K562 (cell line): Measurements from ENCODE around the gene MPZL1. TPM values are rescaled to one million over a fixed set of nuclear protein-coding genes. Genes with fewer than 3 reads are reported as not detected.

Experiments
- CEBPB ChIP-seq: fragments of 450-650 bp; IDR thresholded peaks from 2 replicates; pipeline ENCODE4 v1.6.1; 2016; ENCODE audit warnings: missing genetic modification characterization, missing compliant biosample characterization
- CREB5 ChIP-seq: fragments of 250-450 bp; sonication (Bioruptor Pico); IDR thresholded peaks from 2 replicates; pipeline ENCODE4 v1.5.0; 2020; ENCODE audit warnings: mild to moderate bottlenecking
- CREM ChIP-seq: IDR thresholded peaks from 2 replicates; pipeline ENCODE4 v1.6.1; 2014; ENCODE audit warnings: antibody characterized with exemption, low read depth
- ESRRA ChIP-seq: fragments of 450-650 bp; IDR thresholded peaks from 2 replicates; pipeline ENCODE4 v1.6.1; 2014; ENCODE audit warnings: low read depth, mild to moderate bottlenecking, moderate library complexity, borderline replicate concordance
- ETV1 ChIP-seq: fragments of 450-650 bp; conservative IDR thresholded peaks from 2 replicates; pipeline ENCODE4 v1.6.1; 2016; ENCODE audit warnings: missing genetic modification characterization, control low read depth, low read depth, missing compliant biosample characterization
- EWSR1 ChIP-seq: fragments of 450-650 bp; IDR thresholded peaks from 2 replicates; pipeline ENCODE4 v1.6.1; 2018; ENCODE audit warnings: borderline replicate concordance, mild to moderate bottlenecking, low read depth, moderate library complexity; ENCODE audit not compliant: partially characterized antibody
- FOXO4 ChIP-seq: fragments of 450-650 bp; formaldehyde crosslinking; IDR thresholded peaks from 2 replicates; pipeline ENCODE4 v1.4.0; 2020; ENCODE audit warnings: mild to moderate bottlenecking, moderate library complexity
- HDAC2 ChIP-seq: fragments of 450-650 bp; IDR thresholded peaks from 2 replicates; pipeline ENCODE4 v1.6.1; 2016; ENCODE audit warnings: mild to moderate bottlenecking
- HMBOX1 ChIP-seq: sonication (generic); IDR thresholded peaks from 2 replicates; pipeline ENCODE4 v1.6.1; 2016
- ID3 ChIP-seq, 2 experiments: fragments of 250-450 bp in 1 of 2; fragments of 450-650 bp in 1 of 2; sonication (Bioruptor Pico) in 1 of 2; IDR thresholded peaks; 2 replicates each; pipeline versions ENCODE4 v1.6.1 to v1.8.0; 2016 to 2021; ENCODE audit warnings: mild to moderate bottlenecking in 2 of 2, moderate library complexity in 2 of 2, missing compliant biosample characterization in 1 of 2, missing genetic modification characterization in 1 of 2
- KDM4B ChIP-seq, 2 experiments: fragments of 450-650 bp in 1 of 2; sonication (generic) in 1 of 2; IDR thresholded peaks; 2 replicates each; pipeline ENCODE4 v1.6.1; 2016 to 2017; ENCODE audit warnings: borderline replicate concordance in 2 of 2, antibody characterized with exemption in 1 of 2, low read depth in 1 of 2, mild to moderate bottlenecking in 1 of 2
- MED1 ChIP-seq: sonication (generic); formaldehyde crosslinking; IDR thresholded peaks from 2 replicates; pipeline ENCODE4 v1.8.1; 2023; ENCODE audit warnings: missing genetic modification reagents, borderline replicate concordance
- NCOA1 ChIP-seq: fragments of 450-650 bp; IDR thresholded peaks from 2 replicates; pipeline ENCODE4 v1.6.1; 2016; ENCODE audit warnings: low read depth
- RCOR1 ChIP-seq, 2 experiments: IDR thresholded peaks; 2 replicates each; pipeline ENCODE4 v1.6.1; 2012; ENCODE audit warnings: low read depth in 2 of 2, low read length in 2 of 2, borderline replicate concordance in 1 of 2, improper control_type of control experiment in 1 of 2
- SETDB1 ChIP-seq: IDR thresholded peaks from one replicate; pipeline ENCODE4 v1.6.1; 2012; ENCODE audit warnings: low read length, control low read depth, inconsistent platforms
- SMAD1 ChIP-seq: fragments of 150-350 bp; IDR thresholded peaks from 2 replicates; pipeline ENCODE4 v1.6.1; 2014; ENCODE audit warnings: low read length, low read depth; ENCODE audit not compliant: partially characterized antibody
- SMAD3 ChIP-seq: fragments of 450-650 bp; formaldehyde crosslinking; conservative IDR thresholded peaks from 2 replicates; pipeline ENCODE4 v1.4.0; 2020; ENCODE audit warnings: mild to moderate bottlenecking
- SMARCB1 ChIP-seq: IDR thresholded peaks from 2 replicates; pipeline ENCODE4 v1.6.1; 2011; ENCODE audit warnings: improper control_type of control experiment, low read depth; ENCODE audit not compliant: insufficient read length
- TCF15 ChIP-seq: fragments of 250-450 bp; sonication (Bioruptor Pico); IDR thresholded peaks from 2 replicates; pipeline ENCODE4 v1.8.0; 2022; ENCODE audit warnings: moderate library complexity, mild to moderate bottlenecking, inconsistent platforms
- TRIM28 ChIP-seq: fragments of 450-650 bp; IDR thresholded peaks from 2 replicates; pipeline ENCODE4 v1.6.1; 2017
- ZBED1 ChIP-seq: IDR thresholded peaks from 2 replicates; pipeline ENCODE4 v1.6.1; 2014
- ZBTB9 ChIP-seq: fragments of 450-650 bp; formaldehyde crosslinking; IDR thresholded peaks from 2 replicates; pipeline ENCODE4 v1.4.0; 2020; ENCODE audit warnings: mild to moderate bottlenecking, moderate library complexity
- ZNF133 ChIP-seq: fragments of 250-450 bp; sonication (Bioruptor Pico); IDR thresholded peaks from 2 replicates; pipeline ENCODE4 v1.4.0; 2020; ENCODE audit warnings: mild to moderate bottlenecking
- polyA plus RNA-seq, 8 experiments: library from polyadenylated mRNA; depleted of rRNA in 4 of 8; stranded (reverse) in 5 of 8; unstranded in 3 of 8; fragments of >200 nt; fragmentation: Nextera tagmentation in 2 of 8; fragmentation: Illumina TruSeq in 1 of 8; extraction: Ambion mirVana in 2 of 8; extraction: Trizol in 1 of 8; gene quantifications; 2 replicates each; pipeline versions ENCODE4 v1.2.1 to v1.2.3, GENCODE V29; 2011 to 2014; ENCODE audit warnings: inconsistent platforms in 1 of 8, missing spikeins in 1 of 8
- total RNA-seq, 7 experiments: library from RNA; depleted of rRNA in 6 of 7; stranded (reverse); fragments of >200 nt in 6 of 7; fragmentation: Illumina TruSeq in 2 of 7; extraction: Trizol in 2 of 7; gene quantifications; 2 replicates each; pipeline versions ENCODE4 v1.2.1 to v1.2.3, GENCODE V29; 2011 to 2021; ENCODE audit warnings: low replicate concordance in 1 of 7

MPZL1 gene
- total and polyA plus RNA-seq, 9 of the 15 experiments (the other 6 are each of a cell fraction or from before 2014, with no cell fraction given), result 14.5 to 153 (median 66.5) TPM

- TF ChIP-seq HDAC2, result peak; percentile 86
- TF ChIP-seq CREM, result peak; percentile 97
- no peak for TF ChIP-seq CREB5 (CRISPR knock-in tag)
- TF ChIP-seq HMBOX1, result peak; percentile 60; the same call in 1 of the 2 replicates
- TF ChIP-seq FOXO4, result no peak
- no peak for TF ChIP-seq KDM4B (IDR thresholded peaks at IDR 0.05; ENCODE audit: borderline replicate concordance in 2 of 2, low read depth in 1 of 2)
- no peak for TF ChIP-seq ZBED1
- no peak for TF ChIP-seq EWSR1
- no peak for TF ChIP-seq TCF15 (CRISPR knock-in tag)
- TF ChIP-seq SMAD3 (CRISPR knock-in tag), result no peak
- peak; percentile 14 for TF ChIP-seq SMARCB1
- no peak for TF ChIP-seq CEBPB (tag)
- TF ChIP-seq ZBTB9, result no peak
- no peak for TF ChIP-seq SETDB1
- TF ChIP-seq TRIM28, result 0 out of 2 replicates have a peak, but pooled peaks have one; percentile 40
- TF ChIP-seq ETV1, result no peak
- TF ChIP-seq NCOA1, result peak; percentile 45; the same call in 1 of the 2 replicates
- TF ChIP-seq SMAD1, result no peak
- no peak for TF ChIP-seq ESRRA
- TF ChIP-seq RCOR1 (IDR thresholded peaks at IDR 0.05; ENCODE audit: borderline replicate concordance in 1 of 2, low read depth in 2 of 2, low read length in 2 of 2), result peak in 1 of 2 experiments; percentile 81; a peak in 2 of 4 replicates
- no peak for TF ChIP-seq ZNF133
- no peak for TF ChIP-seq ID3 (CRISPR knock-in tag; IDR thresholded peaks at IDR 0.05)
- peak; percentile 24; the same call in 1 of the 2 replicates for TF ChIP-seq ID3 (tag; IDR thresholded peaks at IDR 0.05)
- no peak for TF ChIP-seq MED1 (CRISPR knock-in tag)
Observed at GRCh38 chr1:167756730-167757405, 35.1 kb downstream of the MPZL1 start (continued).
